CD4-positive, alpha-beta T cell treated with Interleukin-21 for 1 hour (primary cell): ENCODE data around the gene AGAP5.

Experiments used
- DNase-seq: peaks from one replicate; pipeline ENCODE4 v3.0.0-alpha.2; 2020

The AGAP5 gene

GRCh38 chr10:73625004-73625883 is 72.7 kb downstream of the AGAP5 start:
- DNase-seq = peak; percentile 23
